Measurements from ENCODE around the gene SIGLEC5. TPM values are rescaled to one million over a fixed set of nuclear protein-coding genes. Genes with fewer than 3 reads are reported as not detected.

SIGLEC5 gene
- total and polyA plus RNA-seq, 4 donors = 1.6 to 2.2 TPM; not detected in 2

DNA sequence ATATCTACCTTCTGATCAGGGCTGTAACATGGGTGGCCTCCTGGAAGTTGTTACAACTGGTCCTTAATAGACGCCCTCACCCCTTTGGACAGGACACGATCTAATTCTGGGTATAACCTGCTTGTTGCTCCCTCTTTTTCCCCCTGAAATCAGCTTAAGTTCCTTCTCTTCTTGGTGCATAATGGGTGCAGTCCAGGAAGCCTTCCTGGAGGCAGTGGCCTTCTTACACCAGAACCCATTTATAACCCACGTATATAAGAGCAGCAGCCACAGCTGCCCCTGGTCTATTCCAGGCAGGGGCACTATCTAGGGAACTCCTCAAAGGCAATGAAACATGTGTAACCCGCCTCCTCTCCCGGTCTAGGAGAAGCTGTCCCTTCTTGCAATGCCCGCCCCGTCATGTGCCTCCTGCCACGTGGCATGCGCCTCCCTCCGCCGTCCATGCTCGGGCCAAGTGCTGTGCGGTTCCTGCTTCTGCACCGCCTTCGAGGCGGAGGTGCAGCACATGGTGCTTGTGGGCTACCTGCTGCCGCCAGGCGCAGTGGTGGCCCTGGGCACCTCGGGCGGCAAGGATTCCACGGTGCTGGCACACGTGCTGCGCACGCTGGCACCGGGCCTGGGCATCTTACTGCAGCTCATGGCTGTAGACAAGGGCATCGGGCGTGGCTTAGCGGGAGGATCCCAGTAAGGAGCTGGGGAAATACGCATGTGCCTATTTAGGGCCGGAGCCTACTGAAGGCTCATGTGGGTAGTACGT, 31.9 kb downstream of the SIGLEC5 start:
- H3K4me1 ChIP-seq (ENCODE audit: control insufficient read depth in 5 of 5, insufficient read depth in 5 of 5, low read length in 5 of 5) = peaks cover 0 to 14% (median 3%) of the 10 kb centered on the region in 5 donors
- H3K9ac ChIP-seq (ENCODE audit: insufficient read depth in 1 of 2, low read length in 2 of 2) = no peak overlapping the region
- WGBS, 2 donors = 95% methylated on average over 31 of the region's 31 CpGs
- peaks cover 0 to 5% (median 0%) of the 10 kb centered on the region in 4 donors for H3K9me3 ChIP-seq (ENCODE audit: control insufficient read depth in 4 of 4, insufficient read depth in 3 of 4, low read length in 3 of 4)
- H3K4me3 ChIP-seq = no peak overlapping the region
- TF ChIP-seq, protein P1, sequence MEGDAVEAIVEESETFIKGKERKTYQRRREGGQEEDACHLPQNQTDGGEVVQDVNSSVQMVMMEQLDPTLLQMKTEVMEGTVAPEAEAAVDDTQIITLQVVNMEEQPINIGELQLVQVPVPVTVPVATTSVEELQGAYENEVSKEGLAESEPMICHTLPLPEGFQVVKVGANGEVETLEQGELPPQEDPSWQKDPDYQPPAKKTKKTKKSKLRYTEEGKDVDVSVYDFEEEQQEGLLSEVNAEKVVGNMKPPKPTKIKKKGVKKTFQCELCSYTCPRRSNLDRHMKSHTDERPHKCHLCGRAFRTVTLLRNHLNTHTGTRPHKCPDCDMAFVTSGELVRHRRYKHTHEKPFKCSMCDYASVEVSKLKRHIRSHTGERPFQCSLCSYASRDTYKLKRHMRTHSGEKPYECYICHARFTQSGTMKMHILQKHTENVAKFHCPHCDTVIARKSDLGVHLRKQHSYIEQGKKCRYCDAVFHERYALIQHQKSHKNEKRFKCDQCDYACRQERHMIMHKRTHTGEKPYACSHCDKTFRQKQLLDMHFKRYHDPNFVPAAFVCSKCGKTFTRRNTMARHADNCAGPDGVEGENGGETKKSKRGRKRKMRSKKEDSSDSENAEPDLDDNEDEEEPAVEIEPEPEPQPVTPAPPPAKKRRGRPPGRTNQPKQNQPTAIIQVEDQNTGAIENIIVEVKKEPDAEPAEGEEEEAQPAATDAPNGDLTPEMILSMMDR (IDR thresholded peaks at IDR 0.05; ENCODE audit: control extremely low read depth, extremely low read depth) = no peak
- H3K27ac ChIP-seq (ENCODE audit: low read depth in 1 of 2, low read length in 1 of 2) = no peak overlapping the region
- no peak for ATAC-seq (ENCODE audit: insufficient read depth, low FRiP score)
- no peak for DNase-seq
- H3K27me3 ChIP-seq (ENCODE audit: control insufficient read depth in 3 of 3, insufficient read depth in 3 of 3, low read length in 2 of 3) = peaks cover 0 to 23% (median 10%) of the 10 kb centered on the region in 3 donors
- H3K36me3 ChIP-seq (ENCODE audit: control insufficient read depth in 4 of 4, insufficient read depth in 4 of 4, low read length in 4 of 4) = no peaks in the 10 kb centered on the region

DNA sequence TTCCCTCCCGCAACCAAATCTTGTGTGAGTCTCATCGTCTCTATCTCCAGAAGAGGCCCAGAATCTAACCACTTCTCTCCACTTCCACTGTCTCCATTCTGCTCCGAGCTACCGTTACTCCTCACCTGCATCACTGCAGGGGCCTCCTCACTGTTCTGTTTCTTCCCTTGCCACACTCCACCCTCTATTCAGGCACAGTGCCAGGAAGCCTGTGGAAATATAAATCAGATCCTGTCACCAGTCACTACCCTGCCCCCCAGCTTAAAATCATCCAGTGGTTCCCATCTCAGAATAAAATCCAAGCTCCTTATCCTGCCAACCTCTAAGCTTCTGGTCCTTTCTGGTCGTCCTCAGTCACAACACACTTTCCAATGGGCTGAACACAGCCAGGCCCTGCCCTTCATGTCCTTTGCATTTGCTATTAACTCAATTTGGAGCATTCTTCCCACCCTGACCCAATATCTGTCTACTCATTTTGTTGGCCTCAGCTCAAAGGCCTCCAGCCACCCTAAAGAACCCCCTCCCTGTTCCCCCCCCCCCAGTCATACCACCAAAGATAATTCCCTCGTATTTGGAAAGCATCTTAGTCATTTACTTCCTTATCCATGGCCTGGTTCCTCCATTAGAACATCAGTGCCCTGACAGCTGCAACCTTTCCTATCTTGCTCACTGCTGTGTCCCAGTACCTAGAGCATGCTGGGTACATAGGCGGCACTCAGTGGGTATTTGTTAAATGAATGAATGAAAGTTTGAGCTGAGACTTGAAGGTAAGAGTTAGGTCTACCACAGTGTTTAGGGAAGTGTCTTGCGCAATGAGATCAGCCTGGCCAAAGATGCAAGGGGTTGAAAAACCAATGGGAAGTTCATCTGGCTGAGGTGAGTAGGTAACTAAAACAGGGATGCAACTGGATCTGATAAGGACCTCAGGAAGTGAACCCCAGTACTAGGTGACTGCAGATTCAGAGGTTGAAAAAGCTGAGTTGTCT, 34.7 kb downstream of the SIGLEC5 start:
- Histone ChIP-seq H3K4me1 (ENCODE audit: control insufficient read depth in 5 of 5, insufficient read depth in 5 of 5, low read length in 5 of 5) (peaks cover 0 to 14% (median 3%) of the 10 kb centered on the region in 5 donors), H3K27me3 (ENCODE audit: control insufficient read depth in 3 of 3, insufficient read depth in 3 of 3, low read length in 2 of 3) (peaks cover 0 to 8% (median 5%) of the 10 kb centered on the region in 3 donors), H3K36me3 (ENCODE audit: control insufficient read depth in 4 of 4, insufficient read depth in 4 of 4, low read length in 4 of 4) (no peaks in the 10 kb centered on the region), H3K27ac (ENCODE audit: low read depth in 1 of 2, low read length in 1 of 2) (no peak overlapping the region), H3K9ac (ENCODE audit: insufficient read depth in 1 of 2, low read length in 2 of 2) (no peak overlapping the region), H3K4me3 (no peak overlapping the region), H3K9me3 (ENCODE audit: control insufficient read depth in 4 of 4, insufficient read depth in 3 of 4, low read length in 3 of 4) (peaks cover 0 to 5% (median 0%) of the 10 kb centered on the region in 4 donors)
- TF ChIP-seq, protein P1 (IDR thresholded peaks at IDR 0.05; ENCODE audit: control extremely low read depth, extremely low read depth) = no peak
- DNase-seq (no peak), ATAC-seq (ENCODE audit: insufficient read depth, low FRiP score) (no peak)
- WGBS, 2 donors = 68 to 91% methylated on average over 8 of the region's 8 CpGs

DNA sequence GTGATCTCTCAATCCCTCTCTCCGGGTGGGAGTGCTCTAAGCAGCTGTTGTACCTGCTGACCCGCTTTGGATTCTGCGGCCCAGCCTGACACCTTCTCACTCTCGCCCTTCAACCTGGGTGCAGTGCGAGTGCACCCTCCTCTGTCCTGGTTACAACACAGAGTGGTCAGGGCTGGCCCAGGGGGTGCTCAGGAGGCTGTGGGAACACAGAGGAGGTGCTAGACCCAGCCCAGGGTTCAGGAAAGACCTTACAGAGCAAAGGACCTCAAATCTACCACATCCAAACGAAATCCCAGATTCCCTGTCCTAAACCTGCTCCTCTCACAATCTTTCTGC, 35.5 kb downstream of the SIGLEC5 start:
- peak overlapping the region; percentile 51 for H3K4me3 ChIP-seq

More for the DNA sequence above, 35.5 kb downstream of the SIGLEC5 start:
- H3K9ac ChIP-seq (ENCODE audit: insufficient read depth in 1 of 2, low read length in 2 of 2) = no peak overlapping the region
- H3K27ac ChIP-seq (ENCODE audit: low read depth in 1 of 2, low read length in 1 of 2) = no peak overlapping the region
- H3K36me3 ChIP-seq (ENCODE audit: control insufficient read depth in 4 of 4, insufficient read depth in 4 of 4, low read length in 4 of 4) = no peaks in the 10 kb centered on the region
- H3K9me3 ChIP-seq (ENCODE audit: control insufficient read depth in 4 of 4, insufficient read depth in 3 of 4, low read length in 3 of 4) = peaks cover 0 to 5% (median 0%) of the 10 kb centered on the region in 4 donors
- 23 to 29% methylated on average over 6 of the region's 6 CpGs for WGBS, 2 donors
- H3K27me3 ChIP-seq (ENCODE audit: control insufficient read depth in 3 of 3, insufficient read depth in 3 of 3, low read length in 2 of 3) = peaks cover 0 to under 1% (median 0%) of the 10 kb centered on the region in 3 donors
- TF ChIP-seq, protein P1 (IDR thresholded peaks at IDR 0.05; ENCODE audit: control extremely low read depth, extremely low read depth) = no peak
- H3K4me1 ChIP-seq (ENCODE audit: control insufficient read depth in 5 of 5, insufficient read depth in 5 of 5, low read length in 5 of 5) = peaks cover 0 to 14% (median 3%) of the 10 kb centered on the region in 5 donors
- DNase-seq (no peak), ATAC-seq (ENCODE audit: insufficient read depth, low FRiP score) (no peak)
